DND-41 (cell line): ENCODE data around the gene TSSC4.

Experiments
- CTCF ChIP-seq: IDR thresholded peaks from 2 replicates; pipeline ENCODE4 v1.5.1; 2012; ENCODE audit warnings: borderline replicate concordance, low read length, moderate library complexity, mild to moderate bottlenecking; ENCODE audit not compliant: poor library complexity, severe bottlenecking; ENCODE audit errors: extremely low read depth
- EZH2 ChIP-seq: IDR thresholded peaks from 3 replicates; pipeline ENCODE4 v1.6.1; 2012; ENCODE audit warnings: borderline replicate concordance, low read depth, mild to moderate bottlenecking, moderate library complexity, low read length, inconsistent platforms; ENCODE audit not compliant: severe bottlenecking

GRCh38 chr11:2441171-2441570, 40.6 kb downstream of the TSSC4 start:
- TF ChIP-seq EZH2: no peak
- no peak for TF ChIP-seq CTCF
